CD4-positive, CD25-positive, alpha-beta regulatory T cell (primary cell): ENCODE results near the gene WDFY4. TPM values are rescaled to one million over a fixed set of nuclear protein-coding genes. Genes with fewer than 3 reads are reported as not detected.

Experiments used
- ATAC-seq, 2 donors: fragments of 150-1000 bp; cut with Tn5 transposase; one replicate each; pipeline ENCODE4 v1.10.0; 2021; ENCODE audit warnings: low read depth in 2 of 2, moderate number of reproducible peaks in 2 of 2, moderate library complexity in 1 of 2
- DNase-seq, 3 donors: peaks; one replicate each; pipeline versions ENCODE4 v3.0.0 to v3.0.0-alpha.2; 2012 to 2022; ENCODE audit warnings: mixed read lengths in 1 of 3
- H3K27ac ChIP-seq: one replicate; pipeline ENCODE4 v1.7.0; 2013; ENCODE audit warnings: mild to moderate bottlenecking, low read length; ENCODE audit not compliant: insufficient read depth, poor library complexity, severe bottlenecking
- H3K27me3 ChIP-seq: one replicate; pipeline ENCODE4 v1.7.0; 2013; ENCODE audit warnings: low read length; ENCODE audit not compliant: control insufficient read depth, insufficient read depth
- H3K36me3 ChIP-seq: one replicate; pipeline ENCODE4 v1.7.0; 2013; ENCODE audit warnings: mild to moderate bottlenecking, low read length, moderate library complexity; ENCODE audit not compliant: control insufficient read depth, insufficient read depth
- H3K4me1 ChIP-seq: 2 replicates; pipeline ENCODE4 v1.7.0; 2013; ENCODE audit warnings: mild to moderate bottlenecking, low read length; ENCODE audit not compliant: insufficient read depth, control insufficient read depth, poor library complexity, severe bottlenecking
- H3K4me3 ChIP-seq: one replicate; pipeline ENCODE4 v1.7.0; 2013; ENCODE audit warnings: low read depth, mild to moderate bottlenecking, low read length, moderate library complexity
- H3K9me3 ChIP-seq, 2 experiments: 1 replicate in 1 of 2; 2 replicates in 1 of 2; pipeline ENCODE4 v1.7.0; 2013; ENCODE audit warnings: low read length in 2 of 2, mild to moderate bottlenecking in 1 of 2, moderate library complexity in 1 of 2; ENCODE audit not compliant: control insufficient read depth in 2 of 2
- H3K27ac Mint-ChIP-seq, 3 donors: one replicate each; pipeline ENCODE4 v1.8.0; 2020 to 2022; ENCODE audit warnings: mild to moderate bottlenecking in 3 of 3, mixed read lengths in 3 of 3, moderate library complexity in 2 of 3
- H3K27me3 Mint-ChIP-seq: one replicate; pipeline ENCODE4 v1.8.0; 2022; ENCODE audit warnings: mild to moderate bottlenecking, mixed read lengths
- H3K36me3 Mint-ChIP-seq: one replicate; pipeline ENCODE4 v1.8.0; 2020; ENCODE audit warnings: mixed read lengths
- H3K4me1 Mint-ChIP-seq, 4 donors: one replicate each; pipeline ENCODE4 v1.8.0; 2020 to 2022; ENCODE audit warnings: mixed read lengths in 4 of 4, mild to moderate bottlenecking in 1 of 4
- H3K4me3 Mint-ChIP-seq, 4 donors: one replicate each; pipeline ENCODE4 v1.8.0; 2020 to 2022; ENCODE audit warnings: mild to moderate bottlenecking in 4 of 4, mixed read lengths in 4 of 4, moderate library complexity in 3 of 4
- H3K9me3 Mint-ChIP-seq, 7 donors: one replicate each; pipeline ENCODE4 v1.8.0; 2020 to 2022; ENCODE audit warnings: mixed read lengths in 7 of 7, mild to moderate bottlenecking in 3 of 7, moderate library complexity in 2 of 7
- polyA plus RNA-seq, 4 donors: library from polyadenylated mRNA; unstranded; fragments of 300-500 nt; fragmentation: Illumina TruSeq; gene quantifications; one replicate each; pipeline ENCODE4 v1.2.3, GENCODE V29; 2021
- total RNA-seq: library from RNA; stranded (reverse); gene quantifications from one replicate; pipeline ENCODE4 v1.2.3, GENCODE V29; 2022

Gene WDFY4
- total and polyA plus RNA-seq, 5 donors from 2014 or later, result 0.15 to 0.57 (median 0.34) TPM

DNA sequence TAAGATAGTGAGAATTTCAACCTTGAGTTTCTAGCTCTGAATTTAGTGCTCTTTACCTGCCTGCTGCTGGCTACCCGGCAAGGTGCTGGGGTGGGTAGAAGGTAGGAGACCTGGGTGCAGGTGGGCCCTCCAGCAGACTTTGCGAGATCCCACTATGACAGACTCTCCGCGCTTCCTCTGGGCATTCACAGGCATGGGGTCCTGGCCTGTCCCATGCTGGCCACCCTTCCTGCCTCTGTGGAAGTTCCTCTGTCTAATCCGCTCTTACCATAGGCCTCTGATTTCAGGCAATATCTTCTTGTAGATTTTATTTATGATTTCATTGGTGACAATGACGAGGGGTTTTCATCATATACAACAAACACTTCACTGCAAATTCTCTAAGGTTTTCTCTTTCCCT, 1.2 kb upstream of the WDFY4 start:
- DNase-seq (no peak), ATAC-seq (no peak)
- Mint-ChIP-seq H3K27me3 (peaks cover 4% of the 10 kb centered on the region), H3K9me3 (peaks cover 0 to 3% (median 0%) of the 10 kb centered on the region in 7 donors), H3K36me3 (no peaks in the 10 kb centered on the region), H3K4me3 (no peak overlapping the region), H3K27ac (no peak overlapping the region), H3K4me1 (peaks cover 0 to 2% (median under 1%) of the 10 kb centered on the region in 4 donors)
- no peak overlapping the region for H3K27ac ChIP-seq
- H3K4me1 ChIP-seq, result no peaks in the 10 kb centered on the region
- H3K36me3 ChIP-seq, result no peaks in the 10 kb centered on the region
- H3K27me3 ChIP-seq, result no peaks in the 10 kb centered on the region
- H3K4me3 ChIP-seq, result no peak overlapping the region
- no peaks in the 10 kb centered on the region for H3K9me3 ChIP-seq

- Mint-ChIP-seq H3K27me3 (peaks cover 4% of the 10 kb centered on the region), H3K27ac (no peak overlapping the region), H3K4me1 (peaks cover 0 to 2% (median under 1%) of the 10 kb centered on the region in 4 donors), H3K4me3 (no peak overlapping the region), H3K36me3 (no peaks in the 10 kb centered on the region), H3K9me3 (peaks cover 0 to 3% (median 0%) of the 10 kb centered on the region in 7 donors)
- DNase-seq (no peak), ATAC-seq (no peak)
- H3K4me1 ChIP-seq, result no peaks in the 10 kb centered on the region
- no peaks in the 10 kb centered on the region for H3K36me3 ChIP-seq
- H3K9me3 ChIP-seq, result no peaks in the 10 kb centered on the region
- H3K4me3 ChIP-seq, result no peak overlapping the region
- H3K27ac ChIP-seq, result no peak overlapping the region
- no peaks in the 10 kb centered on the region for H3K27me3 ChIP-seq
These were observed 805 bp upstream of the WDFY4 start for GRCh38 chr10:48683868-48684267.

DNA sequence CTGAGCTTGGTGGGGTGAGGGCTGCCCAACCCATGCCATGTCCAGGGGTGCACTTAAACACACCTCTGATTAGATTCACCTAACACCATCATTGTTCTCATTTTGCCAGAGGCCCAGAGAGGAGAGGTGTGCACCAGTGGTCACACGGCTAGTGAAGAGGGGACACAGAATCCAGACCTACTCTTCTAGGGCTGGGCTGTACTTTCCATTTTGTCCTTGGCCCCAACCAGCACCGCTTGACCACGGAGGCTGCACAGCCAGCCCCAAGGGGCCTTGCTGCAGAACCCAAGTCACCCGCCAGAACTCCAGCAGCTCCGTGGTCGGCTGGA, 246 bp upstream of the WDFY4 start:
- Histone ChIP-seq H3K27me3 (peaks cover 3% of the 10 kb centered on the region), H3K9me3 (no peaks in the 10 kb centered on the region), H3K4me3 (no peak overlapping the region), H3K36me3 (no peaks in the 10 kb centered on the region), H3K4me1 (no peaks in the 10 kb centered on the region), H3K27ac (no peak overlapping the region)
- DNase-seq (no peak), ATAC-seq (no peak)
- Mint-ChIP-seq H3K9me3 (peaks cover 0 to 3% (median 0%) of the 10 kb centered on the region in 7 donors), H3K4me1 (peaks cover 0 to 2% (median under 1%) of the 10 kb centered on the region in 4 donors), H3K36me3 (no peaks in the 10 kb centered on the region), H3K27me3 (peaks cover 4% of the 10 kb centered on the region), H3K4me3 (no peak overlapping the region), H3K27ac (peak overlapping the region in 1 of 3 donors; percentile 20)

DNA sequence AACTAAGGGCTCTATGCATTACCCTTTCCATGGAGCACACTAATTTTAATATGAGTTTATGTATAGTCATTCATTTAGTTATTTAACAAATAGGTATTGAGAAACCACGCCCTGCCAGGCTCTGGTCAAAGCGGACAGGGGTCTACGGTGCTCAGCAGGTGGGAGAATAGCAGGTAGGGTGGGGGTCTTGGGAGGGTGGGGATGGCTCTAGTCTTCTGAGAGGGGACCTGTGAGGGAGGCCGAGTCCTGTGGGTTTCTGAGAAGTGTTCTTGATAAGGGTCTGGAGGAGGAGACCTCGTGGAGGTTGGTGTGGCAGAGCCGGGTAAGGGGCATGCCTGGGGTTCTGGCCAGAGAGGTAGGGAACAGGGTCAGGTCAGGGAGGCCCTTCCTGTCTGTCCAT, 1.1 kb downstream of the WDFY4 start:
- no peak overlapping the region for H3K4me3 ChIP-seq
- H3K27ac Mint-ChIP-seq, result peak overlapping the region in 1 of 3 donors; percentile 80
- no peak overlapping the region for H3K27ac ChIP-seq

GRCh38 chr10:48690791-48691660, 6.4 kb downstream of the WDFY4 start:
- ATAC-seq, result no peak
- Histone ChIP-seq H3K27ac (no peak overlapping the region), H3K4me1 (no peaks in the 10 kb centered on the region), H3K36me3 (no peaks in the 10 kb centered on the region), H3K4me3 (no peak overlapping the region), H3K27me3 (peaks cover 6% of the 10 kb centered on the region), H3K9me3 (no peaks in the 10 kb centered on the region)
- Mint-ChIP-seq H3K36me3 (no peaks in the 10 kb centered on the region), H3K4me1 (peaks cover 0 to 1% (median 0%) of the 10 kb centered on the region in 4 donors), H3K27ac (no peak overlapping the region), H3K27me3 (no peaks in the 10 kb centered on the region), H3K4me3 (no peak overlapping the region), H3K9me3 (peaks cover 0 to 2% (median 0%) of the 10 kb centered on the region in 7 donors)
- DNase-seq, result no peak

More for the DNA sequence above, 1.1 kb downstream of the WDFY4 start:
- Histone ChIP-seq H3K4me1 (no peaks in the 10 kb centered on the region), H3K36me3 (no peaks in the 10 kb centered on the region), H3K27me3 (peaks cover 6% of the 10 kb centered on the region), H3K9me3 (no peaks in the 10 kb centered on the region)
- H3K9me3 Mint-ChIP-seq, result peaks cover 0 to 3% (median 0%) of the 10 kb centered on the region in 7 donors
- H3K4me3 Mint-ChIP-seq, result no peak overlapping the region
- peaks cover 0 to 2% (median under 1%) of the 10 kb centered on the region in 4 donors for H3K4me1 Mint-ChIP-seq
- H3K36me3 Mint-ChIP-seq, result no peaks in the 10 kb centered on the region
- no peak for DNase-seq
- peaks cover 4% of the 10 kb centered on the region for H3K27me3 Mint-ChIP-seq
- no peak for ATAC-seq

- Histone ChIP-seq H3K27ac (no peak overlapping the region), H3K4me3 (no peak overlapping the region), H3K36me3 (no peaks in the 10 kb centered on the region), H3K27me3 (peaks cover 6% of the 10 kb centered on the region), H3K9me3 (no peaks in the 10 kb centered on the region), H3K4me1 (no peaks in the 10 kb centered on the region)
- no peaks in the 10 kb centered on the region for H3K27me3 Mint-ChIP-seq
- H3K4me3 Mint-ChIP-seq, result no peak overlapping the region
- ATAC-seq, result no peak
- peaks cover 0 to 1% (median 0%) of the 10 kb centered on the region in 4 donors for H3K4me1 Mint-ChIP-seq
- no peaks in the 10 kb centered on the region for H3K36me3 Mint-ChIP-seq
- no peak for DNase-seq
- H3K27ac Mint-ChIP-seq, result no peak overlapping the region
- peaks cover 0 to 2% (median 0%) of the 10 kb centered on the region in 7 donors for H3K9me3 Mint-ChIP-seq
These were observed 7.3 kb downstream of the WDFY4 start for GRCh38 chr10:48691812-48692528.

DNA sequence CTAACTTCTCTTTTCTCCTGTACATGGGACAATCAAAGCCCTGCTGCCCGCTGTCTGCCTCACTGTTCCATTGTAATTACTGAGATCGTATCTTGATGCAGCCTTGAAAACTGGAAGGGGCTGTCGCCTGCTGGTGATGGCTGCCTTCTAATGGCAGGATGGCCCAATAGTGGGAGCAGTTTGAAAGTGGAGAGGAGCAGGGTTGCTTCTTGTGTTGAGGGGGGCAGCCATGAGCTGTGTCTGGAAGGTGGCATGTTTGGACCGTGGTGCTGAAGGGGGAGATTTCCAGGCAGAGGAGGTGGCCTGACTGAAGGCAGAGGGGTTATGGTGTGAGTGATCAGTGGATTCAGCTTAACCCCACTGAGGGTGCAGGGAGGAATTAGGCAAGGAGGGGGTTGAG, 8.1 kb downstream of the WDFY4 start:
- Histone ChIP-seq H3K4me1 (no peaks in the 10 kb centered on the region), H3K27me3 (peaks cover 6% of the 10 kb centered on the region), H3K4me3 (no peak overlapping the region), H3K27ac (no peak overlapping the region), H3K9me3 (no peaks in the 10 kb centered on the region), H3K36me3 (no peaks in the 10 kb centered on the region)
- peaks cover 0 to 1% (median 0%) of the 10 kb centered on the region in 4 donors for H3K4me1 Mint-ChIP-seq
- H3K36me3 Mint-ChIP-seq, result no peaks in the 10 kb centered on the region
- H3K9me3 Mint-ChIP-seq, result peaks cover 0 to 2% (median 0%) of the 10 kb centered on the region in 7 donors
- no peak overlapping the region for H3K27ac Mint-ChIP-seq
- ATAC-seq, result no peak
- H3K27me3 Mint-ChIP-seq, result no peaks in the 10 kb centered on the region
- DNase-seq, result no peak
- H3K4me3 Mint-ChIP-seq, result no peak overlapping the region
